Measurements from ENCODE around the gene PPFIA2.
"Not testable (repeated sequence)": the region's sequence is repeated elsewhere in the genome, so short reads cannot be mapped to it uniquely, and the experiment has no call there.

The PPFIA2 gene

DNA sequence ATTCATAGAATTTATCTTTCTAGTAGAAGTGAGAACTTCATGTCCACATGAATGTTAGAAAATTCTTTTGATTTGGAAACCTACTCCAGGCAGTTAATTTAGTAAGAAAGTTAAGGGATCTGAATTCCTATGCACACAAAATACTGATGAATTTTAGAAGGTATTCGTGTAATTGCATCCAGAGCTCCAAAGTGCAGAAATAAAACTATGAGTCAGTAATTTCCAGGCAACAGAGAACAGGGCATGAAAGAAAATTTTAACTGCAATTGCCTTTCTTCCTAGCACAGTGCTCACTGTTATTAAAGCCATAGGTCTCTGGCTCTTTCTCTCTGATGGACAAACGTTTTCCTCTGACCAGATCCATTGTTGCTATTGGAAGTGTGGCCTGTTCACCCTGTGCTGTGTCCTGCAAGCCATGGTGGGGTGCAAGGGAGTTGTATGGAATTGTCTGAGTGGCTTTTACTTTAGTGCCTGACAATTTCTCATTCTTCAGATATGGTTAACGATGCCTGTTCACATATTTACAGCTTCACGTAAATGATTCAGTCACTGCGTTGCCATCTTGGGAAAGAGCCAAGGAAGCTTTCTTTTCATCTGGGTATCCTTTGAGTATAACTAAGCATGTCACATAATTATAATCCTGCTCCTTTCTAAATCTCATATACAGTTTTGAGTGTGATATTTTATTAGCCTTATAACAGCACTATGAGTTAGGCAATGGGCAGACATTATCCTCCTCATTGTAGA, 536.1 kb downstream of the PPFIA2 start:
- TF ChIP-seq CTCF (IDR thresholded peaks at IDR 0.05): no peak
- TF ChIP-seq ZFX (IDR thresholded peaks at IDR 0.05; ENCODE audit: borderline replicate concordance): no peak
- H3K27ac ChIP-seq: no peak overlapping the region

GRCh38 chr12:81221681-81222080, 537.5 kb downstream of the PPFIA2 start:
- TF ChIP-seq ZFX (IDR thresholded peaks at IDR 0.05; ENCODE audit: borderline replicate concordance) (no peak), CTCF (IDR thresholded peaks at IDR 0.05) (no peak)
- no peak overlapping the region for H3K27ac ChIP-seq

GRCh38 chr12:81216739-81217138, 542.4 kb downstream of the PPFIA2 start:
- no peak overlapping the region for H3K27ac ChIP-seq
- TF ChIP-seq ZFX (IDR thresholded peaks at IDR 0.05; ENCODE audit: borderline replicate concordance) (no peak), CTCF (IDR thresholded peaks at IDR 0.05) (no peak)

- TF ChIP-seq CTCF (IDR thresholded peaks at IDR 0.05) (no peak), ZFX (IDR thresholded peaks at IDR 0.05; ENCODE audit: borderline replicate concordance) (no peak)
- H3K27ac ChIP-seq: no peak overlapping the region
Measured at GRCh38 chr12:81212996-81213696, 546.0 kb downstream of the PPFIA2 start.

- H3K27ac ChIP-seq: no peak overlapping the region
- TF ChIP-seq ZFX (IDR thresholded peaks at IDR 0.05; ENCODE audit: borderline replicate concordance) (no peak), CTCF (IDR thresholded peaks at IDR 0.05) (no peak)
Measured at GRCh38 chr12:81211306-81211705, 547.8 kb downstream of the PPFIA2 start.

DNA sequence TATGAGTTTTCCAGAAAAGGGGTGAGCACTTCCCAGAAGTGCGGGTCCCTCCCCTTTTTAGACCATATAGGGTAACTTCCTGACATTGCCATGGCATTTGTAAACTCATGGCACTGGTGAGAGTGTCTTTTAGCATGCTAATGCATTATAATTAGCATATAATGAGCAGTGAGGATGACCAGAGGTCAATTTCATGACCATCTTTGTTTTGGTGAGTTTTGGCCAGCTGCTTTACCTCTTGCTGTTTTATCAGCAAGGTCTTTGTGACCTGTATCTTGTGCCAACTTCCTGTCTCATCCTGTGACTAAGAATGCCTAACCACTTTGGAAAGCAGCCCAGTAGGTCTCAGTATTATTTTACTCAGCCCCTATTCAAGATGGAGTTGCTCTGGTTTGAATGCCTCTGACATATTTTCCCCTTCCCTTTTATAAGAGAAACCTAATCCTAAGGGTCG, 549.4 kb downstream of the PPFIA2 start:
- H3K27ac ChIP-seq: not testable (repeated sequence)

DNA sequence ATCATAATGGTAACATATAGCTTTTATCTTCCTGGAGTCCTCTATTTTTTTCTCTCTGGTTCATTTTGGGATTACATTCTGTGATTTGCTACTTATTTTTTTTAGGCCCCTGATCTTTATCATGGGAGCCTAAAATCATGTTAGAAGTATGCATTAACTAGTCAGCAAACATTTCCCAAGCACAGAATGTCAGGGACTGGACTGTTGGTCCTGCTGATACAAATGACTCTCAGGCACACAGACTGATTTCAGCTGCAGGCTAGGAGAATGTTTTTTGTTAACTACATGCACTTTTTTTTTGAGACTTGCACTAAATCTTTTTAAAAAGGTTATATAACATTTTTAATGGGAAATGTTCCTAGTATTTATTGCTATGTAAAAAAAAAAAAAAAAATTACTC, 550.1 kb downstream of the PPFIA2 start:
- H3K27ac ChIP-seq: no peak overlapping the region

More for the DNA sequence above, 550.1 kb downstream of the PPFIA2 start:
- TF ChIP-seq ZFX (IDR thresholded peaks at IDR 0.05; ENCODE audit: borderline replicate concordance) (no peak), CTCF (IDR thresholded peaks at IDR 0.05) (no peak)
